ENCODE data around the gene PTPRN. TPM values are rescaled to one million over a fixed set of nuclear protein-coding genes. Genes with fewer than 3 reads are reported as not detected.
"Not testable (repeated sequence)": the region's sequence is repeated elsewhere in the genome, so short reads cannot be mapped to it uniquely, and the experiment has no call there.

PTPRN gene
- polyA plus RNA-seq, 1 donor = 0.13 TPM

- DNase-seq (ENCODE audit: low read depth) = no peak
Observed at GRCh38 chr2:219270055-219270372, 39.2 kb downstream of the PTPRN start.

DNA sequence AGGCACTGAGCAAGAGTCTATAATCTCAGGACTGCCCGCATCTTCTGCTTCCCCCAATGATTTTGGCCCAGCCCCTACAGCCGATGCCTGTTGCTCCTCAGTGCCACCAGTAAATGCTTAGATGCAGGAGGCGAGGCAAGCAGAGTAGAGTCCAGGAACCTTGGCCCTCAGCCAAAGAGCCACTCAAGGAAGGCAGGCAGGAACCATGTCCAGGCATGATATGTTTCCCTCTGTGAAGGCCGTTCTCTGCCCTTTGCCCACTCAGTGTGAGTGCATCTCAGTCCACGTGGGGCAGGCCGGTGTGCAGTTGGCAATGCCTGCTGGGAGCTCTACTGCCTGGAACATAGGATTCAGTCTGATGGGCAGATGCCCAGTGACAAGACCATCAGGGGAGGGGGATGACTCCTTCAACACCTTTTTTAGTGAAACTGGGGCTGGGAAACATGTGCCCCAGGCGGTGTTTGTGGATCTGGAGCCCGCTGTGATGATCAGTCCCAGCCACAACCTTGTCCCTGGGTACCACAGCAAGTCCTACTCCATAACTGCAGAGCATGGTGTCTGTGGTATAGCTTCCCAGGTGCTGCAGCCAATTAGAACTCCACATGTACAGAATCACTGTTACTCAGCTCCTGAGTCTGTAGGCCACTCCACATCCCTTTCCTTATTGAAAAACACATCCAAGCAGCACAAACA is 39.7 kb downstream of the PTPRN start:
- DNase-seq (ENCODE audit: low read depth) = no peak

GRCh38 chr2:219268294-219268693 is 40.9 kb downstream of the PTPRN start:
- DNase-seq (ENCODE audit: low read depth) = no peak

DNA sequence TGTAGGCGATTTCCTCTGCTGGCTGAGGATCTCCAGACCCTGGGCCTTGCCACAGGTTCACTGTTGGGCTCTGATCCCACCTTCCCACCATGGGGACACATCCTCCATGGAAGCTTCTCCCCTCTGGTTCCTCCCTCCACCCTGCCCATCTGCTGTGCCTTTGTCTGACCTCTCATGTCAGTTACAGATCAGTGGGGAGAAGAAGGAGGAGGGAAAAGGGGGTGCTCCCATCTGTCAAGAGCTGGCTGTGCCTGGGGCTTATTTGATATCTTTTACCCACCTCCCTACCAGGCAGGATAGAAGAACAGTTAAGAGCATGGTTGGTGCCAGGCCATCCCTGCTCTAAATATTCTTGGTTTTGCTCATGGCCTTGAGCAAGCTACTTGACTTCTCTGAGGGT is 42.3 kb downstream of the PTPRN start:
- DNase-seq (ENCODE audit: low read depth) = no peak

GRCh38 chr2:219266232-219266631 is 43.0 kb downstream of the PTPRN start:
- DNase-seq (ENCODE audit: low read depth) = no peak

- DNase-seq (ENCODE audit: low read depth) = no peak
Observed at GRCh38 chr2:219261024-219261855, 48.0 kb downstream of the PTPRN start.

- DNase-seq (ENCODE audit: low read depth) = not testable (repeated sequence)
Observed at GRCh38 chr2:219258942-219259341, 50.3 kb downstream of the PTPRN start.

GRCh38 chr2:219254590-219255201 is 54.5 kb downstream of the PTPRN start:
- no peak for DNase-seq (ENCODE audit: low read depth)

GRCh38 chr2:219253753-219254589 is 55.2 kb downstream of the PTPRN start, which contains the start of gene TUBA4A:
TUBA4A (minus strand) TSS chr2:219253918; CDS start chr2:219253858, 60 bp downstream.
- DNase-seq (ENCODE audit: low read depth) = no peak

DNA sequence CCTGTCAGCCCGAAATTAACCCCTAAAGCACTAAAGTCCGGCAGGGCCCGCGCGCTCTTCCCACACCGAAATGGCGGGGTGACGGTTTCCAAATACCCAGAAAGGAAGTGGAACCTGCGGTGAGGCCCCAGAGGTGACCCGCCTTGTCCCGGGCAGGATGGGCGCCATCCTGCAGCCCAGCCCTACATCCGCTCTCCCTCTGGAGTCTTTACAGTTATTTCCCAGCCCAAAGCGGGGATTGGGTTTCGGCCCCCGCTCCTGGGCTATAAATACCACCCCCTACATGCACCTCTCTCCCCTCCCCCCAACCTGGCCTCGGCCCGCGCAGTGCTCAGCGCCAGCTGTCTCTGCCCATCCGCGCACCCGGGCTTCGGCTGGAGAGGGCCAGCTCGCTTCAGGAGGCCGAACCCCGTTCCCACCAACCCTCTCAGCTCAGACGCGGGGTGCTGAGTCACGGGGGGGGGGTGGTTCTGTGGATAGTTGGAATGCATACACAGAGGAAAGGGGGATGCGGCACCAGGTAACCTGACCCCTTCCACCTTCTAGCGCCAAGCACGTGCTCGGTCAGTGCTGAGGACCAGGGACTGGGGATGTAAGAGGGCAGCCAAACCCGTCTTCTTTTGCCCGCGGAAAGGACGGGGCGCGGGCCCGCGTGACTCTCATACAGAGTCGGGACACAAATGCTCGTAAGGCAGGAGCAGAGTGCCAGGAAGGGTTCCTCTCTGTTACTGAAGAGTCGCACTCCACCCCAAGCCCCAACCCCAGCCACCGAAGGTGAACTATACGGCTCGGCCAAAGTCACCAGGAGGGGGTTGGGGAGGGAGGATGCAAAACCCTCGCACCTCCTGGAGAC is 56.1 kb downstream of the PTPRN start, which contains the start of gene TUBA4B:
Gene TUBA4B, plus strand, starts transcription at position 344 of the 853 bp plus-strand sequence. Its CDS starts 165 bp downstream, at position 509.
- no peak for DNase-seq (ENCODE audit: low read depth)

DNA sequence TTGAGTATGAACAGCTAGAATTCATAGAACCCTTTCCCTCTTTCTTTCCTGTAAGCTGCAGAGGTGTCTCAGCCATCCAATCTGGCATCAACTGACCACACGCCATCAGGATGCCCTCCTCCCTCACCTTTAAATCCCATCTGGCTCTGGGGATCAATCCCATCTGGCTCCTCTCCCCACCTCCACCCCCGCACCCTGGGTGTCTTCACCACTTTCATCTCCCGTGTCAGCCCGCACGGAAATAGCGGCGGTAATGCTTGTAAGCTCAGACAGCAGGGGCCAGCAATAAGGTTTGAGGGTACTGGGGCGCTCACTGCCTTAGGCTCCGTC is 56.7 kb downstream of the PTPRN start:
- DNase-seq (ENCODE audit: low read depth) = no peak

DNA sequence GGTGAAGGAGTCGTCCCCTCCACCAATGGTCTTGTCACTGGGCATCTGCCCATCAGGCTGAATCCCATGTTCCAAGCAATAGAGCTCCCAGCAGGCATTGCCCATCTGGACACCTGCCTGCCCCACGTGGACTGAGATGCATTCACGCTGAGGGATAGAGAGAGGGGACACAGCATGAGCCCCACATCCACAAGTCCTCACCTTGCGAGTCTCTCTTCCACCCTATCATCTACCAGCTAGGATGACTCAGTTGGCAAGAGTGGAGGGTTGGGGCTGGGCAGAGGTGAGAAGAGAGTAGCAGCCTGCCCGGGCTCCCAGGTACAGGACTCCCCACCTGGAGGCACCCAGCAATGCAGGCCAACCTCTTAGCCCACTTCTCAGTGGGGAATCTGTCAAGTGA is 57.1 kb downstream of the PTPRN start:
- DNase-seq (ENCODE audit: low read depth) = no peak

DNA sequence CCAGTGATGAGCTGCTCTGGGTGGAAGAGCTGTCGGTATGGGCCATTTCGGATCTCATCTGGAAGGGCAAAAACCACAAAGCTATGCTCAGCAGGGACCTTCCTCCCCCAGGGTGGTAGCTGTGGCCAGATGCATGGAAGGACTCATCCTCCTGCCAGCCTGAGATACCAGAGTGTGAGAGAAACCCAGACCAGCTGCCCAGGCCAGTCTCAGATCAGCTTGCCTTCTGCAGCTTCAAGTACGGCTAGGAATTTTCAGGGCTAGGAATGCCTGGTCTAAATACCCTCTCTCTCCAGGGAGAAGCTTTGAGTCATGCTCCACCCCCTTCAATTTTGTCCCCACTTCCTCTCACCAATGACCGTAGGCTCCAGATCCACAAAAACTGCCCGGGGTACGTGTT is 57.5 kb downstream of the PTPRN start:
- no peak for DNase-seq (ENCODE audit: low read depth)

GRCh38 chr2:219250049-219250781 is 59.0 kb downstream of the PTPRN start:
- no peak for DNase-seq (ENCODE audit: low read depth)

DNA sequence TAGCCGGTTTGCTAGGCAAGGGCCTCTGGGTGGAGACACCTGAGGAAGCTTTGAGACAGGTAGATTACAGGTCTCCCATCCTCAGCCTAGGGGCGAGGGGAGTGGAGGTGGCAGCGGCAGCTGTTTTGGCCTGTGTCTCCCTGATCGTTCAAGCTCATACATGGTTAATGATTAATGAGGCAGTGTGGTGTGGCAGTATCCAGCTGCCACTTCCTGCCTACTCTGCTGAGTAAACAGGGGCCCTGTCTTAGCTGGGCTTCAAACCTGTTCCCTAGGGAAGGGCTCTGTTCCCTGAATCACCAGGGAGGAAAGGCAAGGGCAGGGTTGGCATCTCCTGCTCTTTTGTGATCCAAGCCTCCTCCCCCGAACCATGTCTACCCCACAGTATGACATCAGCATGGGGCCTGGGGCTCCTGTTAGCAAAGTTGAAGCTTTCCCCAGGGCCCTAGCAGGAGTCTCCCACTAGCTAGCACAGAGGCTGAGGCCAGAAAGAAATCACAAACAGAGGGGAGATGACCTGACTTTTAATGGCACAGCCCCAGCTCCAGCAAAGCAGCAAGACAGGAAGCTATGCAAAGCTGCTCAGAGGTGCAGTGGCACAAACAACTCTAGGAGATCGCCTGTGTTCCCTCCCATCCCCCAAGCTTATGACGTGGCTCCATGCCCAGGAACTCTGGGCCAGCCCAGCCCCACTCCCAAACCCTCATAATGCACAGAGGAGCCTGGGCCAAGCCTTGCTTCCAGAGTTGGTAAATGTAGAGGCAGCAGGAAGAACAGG is 59.8 kb downstream of the PTPRN start:
- DNase-seq (ENCODE audit: low read depth) = no peak

DNA sequence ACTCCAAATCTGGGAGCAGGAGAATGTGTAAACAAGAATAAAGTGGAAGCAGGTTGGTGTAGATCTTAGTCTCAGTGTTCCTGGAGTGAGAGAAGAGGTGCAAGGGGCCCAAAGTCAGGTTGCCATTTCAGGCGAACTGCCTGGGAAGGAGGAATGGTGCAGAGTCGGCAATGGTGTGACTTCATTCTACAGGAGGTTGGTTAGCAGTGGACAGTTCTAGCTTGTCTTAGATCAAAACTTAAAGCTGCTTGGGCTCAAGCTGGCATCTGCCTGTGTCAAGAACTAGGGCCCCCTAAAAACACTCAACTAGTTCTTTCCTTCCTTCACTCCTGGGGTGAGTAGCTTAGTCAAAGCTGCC is 60.4 kb downstream of the PTPRN start:
- no peak for DNase-seq (ENCODE audit: low read depth)

GRCh38 chr2:219247678-219248642 is 61.2 kb downstream of the PTPRN start:
- DNase-seq (ENCODE audit: low read depth) = no peak

DNA sequence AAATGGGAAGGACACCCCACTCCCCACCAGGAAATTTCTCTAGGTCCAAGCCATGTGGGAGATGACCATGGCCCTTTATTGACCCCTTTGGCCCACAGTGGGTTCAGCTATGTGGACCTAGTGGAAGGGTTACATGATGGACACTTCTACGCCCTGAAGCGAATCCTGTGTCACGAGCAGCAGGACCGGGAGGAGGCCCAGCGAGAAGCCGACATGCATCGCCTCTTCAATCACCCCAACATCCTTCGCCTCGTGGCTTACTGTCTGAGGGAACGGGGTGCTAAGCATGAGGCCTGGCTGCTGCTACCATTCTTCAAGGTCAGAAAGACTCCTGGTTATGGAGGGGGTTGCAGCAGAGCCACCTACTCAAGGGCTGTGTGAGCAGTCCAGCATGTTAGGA is 62.6 kb downstream of the PTPRN start:
- DNase-seq (ENCODE audit: low read depth) = no peak
